Heart left ventricle (tissue), 13 donors: ENCODE measurements around the gene CLK2.

ENCODE experiments used
- CTCF ChIP-seq, 12 donors: fragments of 200-600 bp; sonication (generic) in 4 of 12; IDR thresholded peaks; one replicate each; pipeline versions ENCODE4 v1.5.0 to v1.8.0; 2018 to 2022; ENCODE audit warnings: antibody characterized with exemption in 12 of 12, mild to moderate bottlenecking in 5 of 12
- POLR2A ChIP-seq, 2 donors: fragments of 450-650 bp; IDR thresholded peaks; one replicate each; pipeline ENCODE4 v1.6.1; 2017; ENCODE audit warnings: antibody characterized with exemption in 2 of 2, mild to moderate bottlenecking in 2 of 2, moderate library complexity in 2 of 2
- donor health status: ischemic (EF 13 %, LVEDD 7.1; RV severe dilation, severe dysfunction).
- donor health status: DM: no; HTN: yes; CAD: no.
- donor health status: DM: no; HTN: no; CAD: no.
- donor health status: ischemic (EF 25% LVEDD 6.9; RV normal size, moderate dysfunction).
- donor health status: ischemic (EF 25% LVEDD 5.7; RV mildly dilated, moderate dysfunction).
- donor health status: ischemic (EF 35%, LVEDD 5.7; RV mildly dilated, moderate dysfunction).
- donor health status: nonischemic (EF 11% LVEDD 7.7; RV severe dilation, severe dysfunction).
- donor health status: DM: yes; HTN: yes; CAD: no.
- donor health status: PGD.
- donor health status: ischemic (EF 29% LVEDD 5.4; RV normal size, mild dysfunction).
- donor health status: nonischemic (EF 23%, LVEDD 6.1; RV moderate dilation, normal function).

DNA sequence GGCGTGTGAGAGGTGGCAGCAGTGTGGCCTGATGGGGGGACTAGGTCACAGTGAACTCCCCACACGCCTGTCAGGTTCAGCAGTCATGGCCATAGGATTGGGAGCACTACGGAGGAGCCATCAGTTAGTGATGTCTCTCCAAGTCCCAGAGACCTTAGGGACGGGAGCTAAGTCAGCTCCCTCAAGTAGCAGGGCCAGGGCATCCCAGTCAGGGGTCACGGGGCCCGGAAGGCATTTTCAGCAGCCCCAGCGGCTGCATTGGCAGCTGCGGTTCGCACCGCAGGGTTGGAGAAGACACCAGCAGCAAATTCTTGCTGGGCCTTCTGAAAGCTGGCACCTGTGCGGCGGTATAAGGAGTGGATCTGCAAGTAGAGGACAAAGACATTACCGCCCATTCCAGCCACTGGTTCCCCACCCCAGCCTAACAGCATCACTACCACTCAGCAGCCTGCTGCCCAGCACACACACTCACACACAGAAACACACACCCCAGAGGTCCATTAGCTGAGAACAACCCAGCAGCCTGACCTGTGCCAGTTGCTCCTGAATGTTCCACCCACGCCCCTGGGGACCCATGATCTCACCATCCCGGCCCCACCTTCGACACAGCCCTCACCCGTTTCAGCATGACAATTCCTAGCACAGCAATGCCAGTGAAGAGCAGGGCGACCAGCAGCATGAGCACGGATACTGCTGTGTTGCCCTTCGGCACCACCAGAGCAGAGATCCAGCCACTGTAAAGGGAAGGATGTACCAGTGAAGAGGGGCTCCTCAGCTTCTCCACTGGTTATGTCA is 17.0 kb downstream of the CLK2 start:
- TF ChIP-seq CTCF (IDR thresholded peaks at IDR 0.05), result no peak
- no peak for TF ChIP-seq POLR2A (IDR thresholded peaks at IDR 0.05)
